Measurements from ENCODE around the gene TRIM6.

DNA sequence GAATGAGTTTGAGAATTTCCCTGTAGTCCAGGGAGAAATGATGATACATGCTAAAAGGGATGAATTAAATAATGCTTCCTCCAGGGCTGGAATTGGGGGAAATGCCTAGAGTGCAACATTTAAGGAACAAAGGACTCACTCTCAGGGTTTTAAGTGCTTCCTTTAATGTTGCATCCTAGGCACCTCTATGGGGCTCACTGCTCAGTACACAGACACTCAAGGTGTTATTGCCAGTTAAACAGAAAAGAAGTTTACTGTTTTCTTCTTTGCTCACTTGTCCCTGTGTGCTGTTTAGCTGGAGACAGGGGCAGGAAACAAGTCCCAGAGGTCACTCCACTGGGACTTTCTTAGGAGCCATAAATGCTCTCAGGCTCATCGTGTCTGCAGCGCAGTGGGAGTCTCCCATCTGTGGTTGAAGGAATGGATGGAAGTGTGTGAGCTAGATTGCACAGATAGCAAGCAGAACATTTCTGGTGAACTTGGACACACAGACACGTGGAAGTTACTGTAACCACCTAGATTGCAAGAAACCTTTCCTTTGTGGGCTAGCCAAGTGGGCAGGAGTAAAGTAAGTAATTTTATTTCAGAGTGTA is 39.7 kb upstream of the TRIM6 start:
- TF ChIP-seq, protein P1, sequence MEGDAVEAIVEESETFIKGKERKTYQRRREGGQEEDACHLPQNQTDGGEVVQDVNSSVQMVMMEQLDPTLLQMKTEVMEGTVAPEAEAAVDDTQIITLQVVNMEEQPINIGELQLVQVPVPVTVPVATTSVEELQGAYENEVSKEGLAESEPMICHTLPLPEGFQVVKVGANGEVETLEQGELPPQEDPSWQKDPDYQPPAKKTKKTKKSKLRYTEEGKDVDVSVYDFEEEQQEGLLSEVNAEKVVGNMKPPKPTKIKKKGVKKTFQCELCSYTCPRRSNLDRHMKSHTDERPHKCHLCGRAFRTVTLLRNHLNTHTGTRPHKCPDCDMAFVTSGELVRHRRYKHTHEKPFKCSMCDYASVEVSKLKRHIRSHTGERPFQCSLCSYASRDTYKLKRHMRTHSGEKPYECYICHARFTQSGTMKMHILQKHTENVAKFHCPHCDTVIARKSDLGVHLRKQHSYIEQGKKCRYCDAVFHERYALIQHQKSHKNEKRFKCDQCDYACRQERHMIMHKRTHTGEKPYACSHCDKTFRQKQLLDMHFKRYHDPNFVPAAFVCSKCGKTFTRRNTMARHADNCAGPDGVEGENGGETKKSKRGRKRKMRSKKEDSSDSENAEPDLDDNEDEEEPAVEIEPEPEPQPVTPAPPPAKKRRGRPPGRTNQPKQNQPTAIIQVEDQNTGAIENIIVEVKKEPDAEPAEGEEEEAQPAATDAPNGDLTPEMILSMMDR (conservative IDR thresholded peaks at IDR 0.05; ENCODE audit: low read length) = no peak
- TF ChIP-seq EZH2phosphoT487 (IDR thresholded peaks at IDR 0.05; ENCODE audit: borderline replicate concordance) = no peak
